ENCODE results near the gene EHMT1. TPM values are rescaled to one million over a fixed set of nuclear protein-coding genes. Genes with fewer than 3 reads are reported as not detected.
"Not testable (repeated sequence)": the region's sequence is repeated elsewhere in the genome, so short reads cannot be mapped to it uniquely, and the experiment has no call there.

Gene EHMT1
- total RNA-seq, 1 donor from 2014 or later, result 64.5 TPM

DNA sequence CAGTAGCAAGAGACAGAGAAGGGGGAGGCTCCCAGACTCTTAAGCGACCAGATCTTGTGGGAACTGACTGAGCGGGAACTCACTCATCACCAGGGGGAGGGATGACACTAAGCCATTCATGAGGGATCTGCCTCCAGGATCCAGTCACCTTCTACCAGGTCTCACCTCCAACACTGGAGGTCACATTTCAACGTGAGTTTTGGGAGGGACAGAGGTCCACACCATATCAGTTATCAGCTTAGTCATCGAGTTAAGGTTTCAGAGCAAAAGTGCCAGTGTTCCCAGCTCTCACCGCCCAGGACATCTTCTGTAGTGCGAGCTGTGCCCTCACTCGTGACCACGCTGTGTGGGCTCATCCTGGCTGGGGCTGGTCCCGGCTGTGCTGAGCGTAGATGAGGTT, 160.1 kb downstream of the EHMT1 start:
- peaks cover 30% of the 10 kb centered on the region for H3K36me3 Mint-ChIP-seq (ENCODE audit: low read depth, unreplicated experiment)
- H3K9me3 Mint-ChIP-seq (ENCODE audit: unreplicated experiment), result no peaks in the 10 kb centered on the region
- H3K9ac ChIP-seq (ENCODE audit: low read length), result no peak overlapping the region
- H3K4me1 ChIP-seq (ENCODE audit: insufficient read depth, low read length), result no peaks in the 10 kb centered on the region
- H3K4me1 Mint-ChIP-seq (ENCODE audit: low read depth, unreplicated experiment), result no peaks in the 10 kb centered on the region
- H3K27ac ChIP-seq (ENCODE audit: low read depth, low read length), result no peak overlapping the region
- no peak overlapping the region for H3K4me3 ChIP-seq (ENCODE audit: insufficient read depth, low read depth, low read length)
- H4K20me1 ChIP-seq (ENCODE audit: insufficient read depth, low read length), result peaks cover 22% of the 10 kb centered on the region
- H3K4me2 ChIP-seq (ENCODE audit: low read length), result no peak overlapping the region
- FAIRE-seq (no peak), DNase-seq (ENCODE audit: low read depth) (no peak)
- TF ChIP-seq CTCF (IDR thresholded peaks at IDR 0.05; ENCODE audit: insufficient read depth, low read depth, low read length) (no peak), EZH2 (IDR thresholded peaks at IDR 0.05; ENCODE audit: insufficient read depth, low read length) (no peak)
- no peaks in the 10 kb centered on the region for H3K27me3 ChIP-seq (ENCODE audit: insufficient read depth, low read length)
- H3K79me2 ChIP-seq (ENCODE audit: insufficient read depth, low read length), result peaks cover 8% of the 10 kb centered on the region
- H3K27me3 Mint-ChIP-seq (ENCODE audit: low read depth, unreplicated experiment), result no peaks in the 10 kb centered on the region
- peaks cover 23% of the 10 kb centered on the region for H3K36me3 ChIP-seq (ENCODE audit: insufficient read depth, low read length)
- no peaks in the 10 kb centered on the region for H3K9me3 ChIP-seq (ENCODE audit: insufficient read depth, low read depth, low read length)
- no peak overlapping the region for H3K27ac Mint-ChIP-seq (ENCODE audit: unreplicated experiment)
- H2AFZ ChIP-seq (ENCODE audit: low read depth, low read length), result no peak overlapping the region
- H3K4me3 Mint-ChIP-seq (ENCODE audit: unreplicated experiment), result no peak overlapping the region

GRCh38 chr9:137780031-137780430, 161.2 kb downstream of the EHMT1 start:
- not testable (repeated sequence) for H3K27ac Mint-ChIP-seq (ENCODE audit: unreplicated experiment); H3K27ac ChIP-seq (ENCODE audit: low read depth, low read length); H3K4me1 Mint-ChIP-seq (ENCODE audit: low read depth, unreplicated experiment); H3K9ac ChIP-seq (ENCODE audit: low read length); H3K4me1 ChIP-seq (ENCODE audit: insufficient read depth, low read length); DNase-seq (ENCODE audit: low read depth); H3K27me3 Mint-ChIP-seq (ENCODE audit: low read depth, unreplicated experiment); H3K9me3 ChIP-seq (ENCODE audit: insufficient read depth, low read depth, low read length); H3K4me3 Mint-ChIP-seq (ENCODE audit: unreplicated experiment); H3K27me3 ChIP-seq (ENCODE audit: insufficient read depth, low read length); H3K4me3 ChIP-seq (ENCODE audit: insufficient read depth, low read depth, low read length); H2AFZ ChIP-seq (ENCODE audit: low read depth, low read length); H3K9me3 Mint-ChIP-seq (ENCODE audit: unreplicated experiment); H3K4me2 ChIP-seq (ENCODE audit: low read length); FAIRE-seq
- peaks cover 12% of the 10 kb centered on the region for H3K79me2 ChIP-seq (ENCODE audit: insufficient read depth, low read length)
- peaks cover 32% of the 10 kb centered on the region for H3K36me3 Mint-ChIP-seq (ENCODE audit: low read depth, unreplicated experiment)
- H4K20me1 ChIP-seq (ENCODE audit: insufficient read depth, low read length), result peaks cover 33% of the 10 kb centered on the region
- H3K36me3 ChIP-seq (ENCODE audit: insufficient read depth, low read length), result peaks cover 23% of the 10 kb centered on the region

DNA sequence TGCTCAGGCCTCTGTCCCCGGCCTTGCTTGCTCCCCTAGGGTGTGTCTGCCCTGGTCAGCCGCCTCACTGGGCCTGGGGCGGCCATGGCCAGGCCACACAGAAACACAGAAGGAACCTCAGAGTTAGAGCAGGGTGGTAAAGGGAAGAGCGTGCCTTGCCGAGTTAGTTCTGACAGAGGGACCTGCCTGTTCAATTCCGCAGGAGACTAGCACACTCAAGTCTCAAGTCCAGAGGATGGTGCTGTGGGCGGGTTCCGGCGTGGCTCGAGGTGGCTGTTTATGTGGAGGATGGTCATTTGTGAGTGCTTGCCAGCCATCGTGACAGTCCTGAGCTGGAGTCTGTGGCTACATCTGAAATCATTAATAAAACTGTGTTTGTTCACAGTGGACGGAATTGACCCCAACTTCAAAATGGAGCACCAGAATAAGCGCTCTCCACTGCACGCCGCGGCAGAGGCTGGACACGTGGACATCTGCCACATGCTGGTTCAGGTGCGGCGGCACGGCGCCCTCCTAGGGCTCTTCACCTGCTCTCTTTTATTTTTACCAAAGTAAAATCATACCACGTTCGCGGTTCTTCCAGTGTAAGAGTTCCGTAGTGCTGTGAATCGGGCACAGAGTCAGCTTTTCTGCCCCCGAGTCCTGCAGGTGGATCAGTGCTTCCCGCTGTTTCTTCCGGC, 163.2 kb downstream of the EHMT1 start:
- H3K27ac Mint-ChIP-seq (ENCODE audit: unreplicated experiment), result no peak overlapping the region
- H3K9me3 ChIP-seq (ENCODE audit: insufficient read depth, low read depth, low read length), result no peaks in the 10 kb centered on the region
- no peaks in the 10 kb centered on the region for H3K27me3 Mint-ChIP-seq (ENCODE audit: low read depth, unreplicated experiment)
- no peak overlapping the region for H3K4me3 Mint-ChIP-seq (ENCODE audit: unreplicated experiment)
- peaks cover 53% of the 10 kb centered on the region for H4K20me1 ChIP-seq (ENCODE audit: insufficient read depth, low read length)
- peaks cover 18% of the 10 kb centered on the region for H3K36me3 ChIP-seq (ENCODE audit: insufficient read depth, low read length)
- peaks cover 13% of the 10 kb centered on the region for H3K4me1 Mint-ChIP-seq (ENCODE audit: low read depth, unreplicated experiment)
- H3K27me3 ChIP-seq (ENCODE audit: insufficient read depth, low read length), result no peaks in the 10 kb centered on the region
- H3K79me2 ChIP-seq (ENCODE audit: insufficient read depth, low read length), result peaks cover 14% of the 10 kb centered on the region
- TF ChIP-seq CTCF (IDR thresholded peaks at IDR 0.05; ENCODE audit: insufficient read depth, low read depth, low read length) (no peak), EZH2 (IDR thresholded peaks at IDR 0.05; ENCODE audit: insufficient read depth, low read length) (no peak)
- H2AFZ ChIP-seq (ENCODE audit: low read depth, low read length), result no peak overlapping the region
- peaks cover 33% of the 10 kb centered on the region for H3K36me3 Mint-ChIP-seq (ENCODE audit: low read depth, unreplicated experiment)
- no peak overlapping the region for H3K4me3 ChIP-seq (ENCODE audit: insufficient read depth, low read depth, low read length)
- H3K9me3 Mint-ChIP-seq (ENCODE audit: unreplicated experiment), result no peaks in the 10 kb centered on the region
- H3K4me1 ChIP-seq (ENCODE audit: insufficient read depth, low read length), result peaks cover 6% of the 10 kb centered on the region
- H3K27ac ChIP-seq (ENCODE audit: low read depth, low read length), result no peak overlapping the region
- no peak for FAIRE-seq
- H3K4me2 ChIP-seq (ENCODE audit: low read length), result no peak overlapping the region
- DNase-seq (ENCODE audit: low read depth), result no peak
- H3K9ac ChIP-seq (ENCODE audit: low read length), result no peak overlapping the region

Measured in astrocyte (in vitro differentiated cells and primary cell).